Mesenchymal stem cell (in vitro differentiated cells and primary cell): ENCODE data around the gene OR6K3.

ENCODE experiments used
- DNase-seq: peaks from one replicate; pipeline ENCODE4 v3.0.0-alpha.2; 2013
- H2AFZ ChIP-seq: one replicate; pipeline ENCODE4 v1.6.1; 2013; ENCODE audit warnings: low read depth, mild to moderate bottlenecking, control low read depth, inconsistent platforms, low read length, moderate library complexity
- H2AK5ac ChIP-seq: 2 replicates; pipeline ENCODE4 v1.6.1; 2013; ENCODE audit warnings: low read length, moderate library complexity, mild to moderate bottlenecking, inconsistent platforms; ENCODE audit not compliant: severe bottlenecking
- H2BK120ac ChIP-seq: one replicate; pipeline ENCODE4 v1.6.1; 2013; ENCODE audit warnings: low read depth, mild to moderate bottlenecking, inconsistent platforms, low read length, moderate library complexity
- H2BK12ac ChIP-seq, 2 experiments: one replicate each; pipeline ENCODE4 v1.6.1; 2013; ENCODE audit warnings: inconsistent platforms in 2 of 2, low read length in 2 of 2, mild to moderate bottlenecking in 2 of 2, moderate library complexity in 2 of 2, control low read depth in 1 of 2
- H2BK15ac ChIP-seq: one replicate; pipeline ENCODE4 v1.6.1; 2013; ENCODE audit warnings: mild to moderate bottlenecking, low read depth, inconsistent platforms; ENCODE audit not compliant: poor library complexity, severe bottlenecking
- H2BK5ac ChIP-seq: 2 replicates; pipeline ENCODE4 v1.6.1; 2013; ENCODE audit warnings: low read depth, mild to moderate bottlenecking, low read length, control low read depth, inconsistent platforms; ENCODE audit not compliant: poor library complexity, severe bottlenecking
- H3K14ac ChIP-seq, 2 experiments: one replicate each; pipeline ENCODE4 v1.6.1; 2013; ENCODE audit warnings: inconsistent platforms in 2 of 2, low read length in 2 of 2, control low read depth in 1 of 2, mild to moderate bottlenecking in 1 of 2, moderate library complexity in 1 of 2
- H3K18ac ChIP-seq, 2 experiments: one replicate each; pipeline ENCODE4 v1.6.1; 2013; ENCODE audit warnings: inconsistent platforms in 2 of 2, low read length in 2 of 2, control low read depth in 1 of 2, low read depth in 1 of 2, mild to moderate bottlenecking in 1 of 2
- H3K23ac ChIP-seq, 2 experiments: one replicate each; pipeline ENCODE4 v1.6.1; 2013; ENCODE audit warnings: inconsistent platforms in 2 of 2, low read length in 2 of 2, mild to moderate bottlenecking in 2 of 2, moderate library complexity in 2 of 2, control low read depth in 1 of 2
- H3K27ac ChIP-seq: 2 replicates; pipeline ENCODE4 v1.5.1; 2013; ENCODE audit warnings: mild to moderate bottlenecking, moderate library complexity, low read length, control low read depth, inconsistent platforms; ENCODE audit not compliant: poor library complexity, severe bottlenecking
- H3K27me3 ChIP-seq, 2 experiments: 2 replicates each; pipeline versions ENCODE4 v1.6.1 to v1.7.0; 2013; ENCODE audit warnings: low read length in 2 of 2, mild to moderate bottlenecking in 2 of 2, moderate library complexity in 2 of 2, control low read depth in 1 of 2, inconsistent platforms in 1 of 2; ENCODE audit not compliant: control insufficient read depth in 1 of 2, insufficient read depth in 1 of 2
- H3K36me3 ChIP-seq, 2 experiments: 2 replicates each; pipeline versions ENCODE4 v1.6.1 to v1.7.0; 2013; ENCODE audit warnings: low read length in 2 of 2, control low read depth in 1 of 2, inconsistent platforms in 1 of 2, low read depth in 1 of 2, mild to moderate bottlenecking in 1 of 2; ENCODE audit not compliant: insufficient read depth in 2 of 2, control insufficient read depth in 1 of 2
- H3K4ac ChIP-seq, 2 experiments: one replicate each; pipeline ENCODE4 v1.6.1; 2013; ENCODE audit warnings: inconsistent platforms in 2 of 2, low read length in 2 of 2, mild to moderate bottlenecking in 2 of 2, moderate library complexity in 2 of 2, control low read depth in 1 of 2, low read depth in 1 of 2
- H3K4me1 ChIP-seq: 2 replicates; pipeline ENCODE4 v1.6.1; 2013; ENCODE audit warnings: low read depth, low read length, control low read depth; ENCODE audit not compliant: control insufficient read depth, insufficient read depth
- H3K4me2 ChIP-seq: 2 replicates; pipeline ENCODE4 v1.6.1; 2013; ENCODE audit warnings: low read length, mild to moderate bottlenecking, inconsistent platforms; ENCODE audit not compliant: poor library complexity, severe bottlenecking
- H3K4me3 ChIP-seq, 2 experiments: 2 replicates each; pipeline versions ENCODE4 v1.5.1 to v1.7.0; 2013; ENCODE audit warnings: low read length in 2 of 2, mild to moderate bottlenecking in 2 of 2, control low read depth in 1 of 2, low read depth in 1 of 2; ENCODE audit not compliant: insufficient read depth in 1 of 2
- H3K79me1 ChIP-seq: replicated peaks from 2 replicates; pipeline ENCODE4 v1.6.1; 2013; ENCODE audit warnings: mild to moderate bottlenecking, control low read depth, low read length, inconsistent platforms; ENCODE audit not compliant: poor library complexity, severe bottlenecking
- H3K9ac ChIP-seq: 2 replicates; pipeline ENCODE4 v1.7.0; 2013; ENCODE audit warnings: mild to moderate bottlenecking, low read length, moderate library complexity
- H3K9me3 ChIP-seq: 2 replicates; pipeline ENCODE4 v1.7.0; 2013; ENCODE audit warnings: mild to moderate bottlenecking, low read length; ENCODE audit not compliant: control insufficient read depth
- H4K8ac ChIP-seq: one replicate; pipeline ENCODE4 v1.6.1; 2013; ENCODE audit warnings: inconsistent platforms, mild to moderate bottlenecking, low read length, moderate library complexity
- H4K91ac ChIP-seq: one replicate; pipeline ENCODE4 v1.6.1; 2013; ENCODE audit warnings: mild to moderate bottlenecking, low read length, inconsistent platforms
- WGBS: methylation state at CpG from one replicate; pipeline ENCODE4 v1.1.7; 2013; ENCODE audit warnings: mixed read lengths; 5-methylcytosine and 5-hydroxymethylcytosine counted together

OR6K3 gene

DNA sequence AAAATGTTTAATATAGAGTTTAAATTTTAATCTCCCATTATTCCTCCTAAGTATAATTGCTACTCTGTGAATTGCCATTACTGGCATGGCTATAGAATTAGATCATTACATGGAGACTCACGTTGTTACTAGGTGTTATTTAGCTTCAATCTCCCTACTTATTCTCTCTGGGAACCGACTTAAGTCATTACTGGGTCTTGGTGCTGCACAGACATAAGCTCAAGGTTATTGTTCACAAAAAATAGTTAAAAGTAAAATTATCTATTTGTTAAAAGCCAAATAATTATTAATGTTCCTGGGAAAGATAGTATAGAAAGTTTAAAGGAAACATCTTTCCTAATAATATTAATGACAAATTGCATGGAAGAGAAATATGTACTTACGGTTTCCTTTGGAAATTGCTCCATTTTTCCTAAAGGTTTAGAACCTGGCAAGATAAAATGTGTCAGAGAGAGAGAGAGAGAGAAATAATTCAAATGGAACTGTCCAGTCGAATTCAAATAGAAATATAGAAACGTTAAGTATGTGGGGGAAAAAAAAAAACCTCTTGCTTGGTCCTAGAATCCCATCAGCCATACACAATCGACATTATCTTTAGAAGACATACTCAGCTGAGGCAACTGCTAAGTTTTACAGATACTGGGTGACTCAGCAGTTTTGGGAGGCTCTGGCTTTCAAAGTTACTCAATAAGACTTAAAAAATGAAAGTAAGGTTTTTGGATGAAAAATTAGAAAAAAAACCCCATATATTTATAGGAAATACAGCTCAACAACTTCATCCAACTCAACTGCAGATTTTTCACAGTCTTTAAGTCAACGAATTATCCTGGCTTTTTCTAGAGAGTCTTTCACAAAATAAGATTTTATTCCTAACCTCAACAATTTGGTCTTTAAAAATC, 34.2 kb downstream of the OR6K3 start, which contains the start of gene SPTA1:
SPTA1 (minus strand) TSS at position 605 of the 899 bp plus-strand sequence; CDS start at position 407, 198 bp downstream.
- Histone ChIP-seq H3K4me2 (no peak within 1 kb of the TSS), H3K27me3 (no peaks in the 10 kb centered on the region), H3K4me1 (no peaks in the 10 kb centered on the region), H3K9ac (no peak within 1 kb of the TSS), H3K27ac (no peak within 1 kb of the TSS), H2AK5ac (no peak within 1 kb of the TSS), H3K4ac (no peak within 1 kb of the TSS), H3K36me3 (no peaks in the 10 kb centered on the region), H3K9me3 (no peaks in the 10 kb centered on the region), H2BK120ac (no peak within 1 kb of the TSS), H3K79me1 (no peaks in the 10 kb centered on the region), H2AFZ (no peak within 1 kb of the TSS), H3K18ac (no peak within 1 kb of the TSS), H2BK5ac (no peak within 1 kb of the TSS), H2BK15ac (no peak within 1 kb of the TSS), H3K4me3 (no peak within 1 kb of the TSS), H3K23ac (no peak within 1 kb of the TSS), H4K8ac (no peak within 1 kb of the TSS), H3K14ac (no peak within 1 kb of the TSS), H2BK12ac (no peak within 1 kb of the TSS), H4K91ac (no peak within 1 kb of the TSS)
- WGBS, result 58% methylated on average over 5 of the region's 7 CpGs
- peak; percentile 26 for DNase-seq

DNA sequence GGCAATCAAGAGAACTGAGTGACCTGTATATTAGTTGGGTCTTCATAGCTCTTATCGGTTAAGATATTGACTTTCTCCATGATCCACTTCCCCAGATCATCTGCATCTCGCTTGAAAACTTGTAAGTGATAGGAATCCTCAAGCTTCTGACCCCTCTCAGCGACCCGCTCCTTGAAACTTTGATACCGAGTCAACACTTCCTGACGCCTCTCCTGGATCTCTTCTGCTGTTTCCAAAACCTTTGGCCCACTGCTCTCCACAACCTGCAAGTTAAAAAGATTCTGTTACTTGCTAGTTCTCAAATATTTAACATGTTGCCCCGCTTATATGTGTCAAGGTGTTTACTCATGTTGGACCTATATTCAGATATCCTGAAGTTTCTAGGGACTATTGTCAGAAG, 35.4 kb downstream of the OR6K3 start:
- Histone ChIP-seq H4K8ac (no peak overlapping the region), H3K23ac (no peak overlapping the region), H3K14ac (no peak overlapping the region), H3K27me3 (no peaks in the 10 kb centered on the region), H3K79me1 (no peaks in the 10 kb centered on the region), H3K18ac (no peak overlapping the region), H4K91ac (no peak overlapping the region), H3K4me2 (no peak overlapping the region), H3K27ac (no peak overlapping the region), H3K9ac (no peak overlapping the region), H3K4ac (no peak overlapping the region), H2AK5ac (no peak overlapping the region), H3K4me1 (no peaks in the 10 kb centered on the region), H2BK12ac (no peak overlapping the region), H2BK120ac (no peak overlapping the region), H2AFZ (no peak overlapping the region), H3K4me3 (no peak overlapping the region), H3K36me3 (no peaks in the 10 kb centered on the region), H2BK15ac (no peak overlapping the region), H3K9me3 (no peaks in the 10 kb centered on the region), H2BK5ac (no peak overlapping the region)
- no peak for DNase-seq
- WGBS, result 66% methylated on average over 5 of the region's 7 CpGs

DNA sequence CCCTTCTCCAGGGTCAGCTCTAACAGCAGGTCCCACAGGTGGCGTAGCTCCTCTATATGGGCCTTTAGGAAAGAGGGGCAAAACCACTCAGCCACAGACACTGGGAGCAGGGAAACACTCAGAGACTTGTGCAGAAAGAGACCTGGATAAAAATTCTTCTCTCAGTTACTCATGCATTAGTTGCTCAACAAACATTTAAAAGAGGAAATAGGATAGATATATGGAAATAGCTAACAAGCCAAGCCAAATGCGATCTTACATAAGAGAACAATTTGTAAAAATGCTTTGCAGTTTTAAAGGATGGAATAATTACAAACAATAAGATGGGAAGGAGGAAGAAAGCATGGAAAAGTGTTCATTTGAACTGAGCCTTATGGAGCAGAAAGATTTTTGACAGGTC, 38.9 kb downstream of the OR6K3 start:
- no peak overlapping the region for H3K23ac ChIP-seq
- no peak overlapping the region for H2BK12ac ChIP-seq
- H3K18ac ChIP-seq, result no peak overlapping the region
- H3K27me3 ChIP-seq, result no peaks in the 10 kb centered on the region
- H3K4me3 ChIP-seq, result no peak overlapping the region
- H3K36me3 ChIP-seq, result no peaks in the 10 kb centered on the region
- no peak overlapping the region for H2BK120ac ChIP-seq
- H3K79me1 ChIP-seq, result no peaks in the 10 kb centered on the region
- no peak overlapping the region for H2AK5ac ChIP-seq
- H3K14ac ChIP-seq, result no peak overlapping the region
- H3K4me1 ChIP-seq, result no peaks in the 10 kb centered on the region
- WGBS, result 100% methylated on average over 2 of the region's 2 CpGs
- no peak overlapping the region for H2BK15ac ChIP-seq
- H2AFZ ChIP-seq, result no peak overlapping the region
- H2BK5ac ChIP-seq, result no peak overlapping the region
- no peak overlapping the region for H3K4ac ChIP-seq
- no peak overlapping the region for H4K91ac ChIP-seq
- H3K9me3 ChIP-seq, result no peaks in the 10 kb centered on the region
- no peak for DNase-seq
- H3K27ac ChIP-seq, result no peak overlapping the region
- H3K4me2 ChIP-seq, result no peak overlapping the region
- no peak overlapping the region for H4K8ac ChIP-seq
- no peak overlapping the region for H3K9ac ChIP-seq

DNA sequence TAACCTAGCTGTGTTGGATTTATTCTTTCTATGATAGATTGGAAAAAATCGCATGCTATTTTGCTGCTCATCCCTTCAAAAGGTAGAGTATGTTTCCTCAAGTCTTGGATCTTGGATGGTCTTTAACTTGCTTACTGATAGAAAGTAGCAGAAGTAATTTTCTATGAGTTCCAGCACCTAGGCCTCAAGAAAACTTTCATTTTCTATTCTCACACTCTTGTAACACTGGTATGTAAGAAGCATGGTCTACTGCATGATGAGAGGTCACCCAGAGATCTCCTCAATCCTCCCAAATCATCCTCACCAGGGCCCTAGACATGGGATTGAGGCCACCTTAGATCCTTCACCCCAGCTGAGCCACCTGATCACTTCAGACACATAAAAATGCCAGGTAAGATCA, 41.2 kb downstream of the OR6K3 start:
- no peak overlapping the region for H3K4me3 ChIP-seq
- H3K27me3 ChIP-seq, result no peaks in the 10 kb centered on the region
- H3K23ac ChIP-seq, result no peak overlapping the region
- H3K4me1 ChIP-seq, result no peaks in the 10 kb centered on the region
- no peaks in the 10 kb centered on the region for H3K9me3 ChIP-seq
- WGBS, result 100% methylated on average over 1 of the region's 1 CpG
- no peak overlapping the region for H2BK12ac ChIP-seq
- no peaks in the 10 kb centered on the region for H3K79me1 ChIP-seq
- H3K4ac ChIP-seq, result no peak overlapping the region
- no peak overlapping the region for H3K4me2 ChIP-seq
- H3K36me3 ChIP-seq, result no peaks in the 10 kb centered on the region
- H3K14ac ChIP-seq, result no peak overlapping the region
- no peak overlapping the region for H2BK120ac ChIP-seq
- no peak overlapping the region for H2AFZ ChIP-seq
- no peak overlapping the region for H3K27ac ChIP-seq
- DNase-seq, result no peak
- no peak overlapping the region for H2BK15ac ChIP-seq
- no peak overlapping the region for H2BK5ac ChIP-seq
- no peak overlapping the region for H3K9ac ChIP-seq
- H4K8ac ChIP-seq, result no peak overlapping the region
- no peak overlapping the region for H2AK5ac ChIP-seq
- H4K91ac ChIP-seq, result no peak overlapping the region
- no peak overlapping the region for H3K18ac ChIP-seq
